OCI-LY1 (cell line): ENCODE measurements around the gene KIR2DL3.

Experiments used
- H2AFZ ChIP-seq: fragments of 200-600 bp; sonication (generic), shearing (Covaris generic); 2 replicates; pipeline ENCODE4 v1.6.0; 2014; ENCODE audit warnings: antibody characterized with exemption, mild to moderate bottlenecking, low read length
- H3F3A ChIP-seq: fragments of 200-600 bp; sonication (generic), shearing (Covaris generic); 2 replicates; pipeline ENCODE4 v1.6.0; 2014; ENCODE audit warnings: mild to moderate bottlenecking, antibody characterized with exemption, low read length, moderate library complexity; ENCODE audit not compliant: insufficient read depth
- H3K27ac ChIP-seq: fragments of 200-600 bp; sonication (generic); 2 replicates; pipeline ENCODE4 v1.5.1; 2014; ENCODE audit warnings: low read length, mixed run types, mild to moderate bottlenecking, low read depth; ENCODE audit not compliant: poor library complexity, severe bottlenecking
- H3K27me3 ChIP-seq: fragments of 200-600 bp; sonication (generic); 2 replicates; pipeline ENCODE4 v1.6.0; 2014; ENCODE audit warnings: antibody characterized with exemption, mild to moderate bottlenecking, low read length, moderate library complexity; ENCODE audit not compliant: insufficient read depth
- H3K36me3 ChIP-seq: fragments of 200-600 bp; sonication (generic); 2 replicates; pipeline ENCODE4 v1.6.1; 2014; ENCODE audit warnings: mild to moderate bottlenecking, antibody characterized with exemption, low read length, moderate library complexity, mixed read lengths; ENCODE audit not compliant: insufficient read depth
- H3K4me1 ChIP-seq: fragments of 200-600 bp; sonication (generic); 2 replicates; pipeline ENCODE4 v1.5.1; 2014; ENCODE audit warnings: mild to moderate bottlenecking, low read length, moderate library complexity; ENCODE audit not compliant: insufficient read depth, severe bottlenecking
- H3K4me2 ChIP-seq: fragments of 200-600 bp; sonication (generic), shearing (Covaris generic); 2 replicates; pipeline ENCODE4 v1.6.1; 2014; ENCODE audit warnings: low read length
- H3K4me3 ChIP-seq: fragments of 200-600 bp; sonication (generic); 2 replicates; pipeline ENCODE4 v1.5.1; 2014; ENCODE audit warnings: low read length, low read depth, mild to moderate bottlenecking, mixed read lengths; ENCODE audit not compliant: poor library complexity, severe bottlenecking
- H3K79me2 ChIP-seq: fragments of 200-600 bp; shearing (Covaris generic); 2 replicates; pipeline ENCODE4 v1.6.1; 2016; ENCODE audit warnings: mixed run types, low read length, mixed read lengths; ENCODE audit not compliant: insufficient read depth
- H3K9ac ChIP-seq: fragments of 200-600 bp; sonication (generic), shearing (Covaris generic); 2 replicates; pipeline ENCODE4 v1.6.1; 2014; ENCODE audit warnings: mild to moderate bottlenecking, low read length, mixed read lengths
- H3K9me2 ChIP-seq: fragments of 200-600 bp; sonication (generic), shearing (Covaris generic); 2 replicates; pipeline ENCODE4 v1.6.1; 2014; ENCODE audit warnings: low read depth, mild to moderate bottlenecking, low read length, mixed read lengths
- H3K9me3 ChIP-seq: fragments of 200-600 bp; shearing (Covaris generic); 2 replicates; pipeline ENCODE4 v1.6.1; 2014; ENCODE audit warnings: low read length, mixed read lengths
- H4K20me1 ChIP-seq: fragments of 200-600 bp; sonication (generic), shearing (Covaris generic); 2 replicates; pipeline ENCODE4 v1.6.0; 2016; ENCODE audit warnings: mild to moderate bottlenecking, low read length; ENCODE audit not compliant: insufficient read depth
- CTCF ChIP-seq: fragments of 200-600 bp; sonication (generic), shearing (Covaris generic); IDR thresholded peaks from 2 replicates; pipeline ENCODE4 v1.5.1; 2017; ENCODE audit warnings: mild to moderate bottlenecking, antibody characterized with exemption, low read length, moderate library complexity, mixed read lengths
- EZH2 ChIP-seq: fragments of 200-600 bp; sonication (generic), shearing (Covaris generic); IDR thresholded peaks from 2 replicates; pipeline ENCODE4 v1.8.0; 2017; ENCODE audit warnings: borderline replicate concordance, mixed run types, mild to moderate bottlenecking, antibody characterized with exemption, low read length, moderate library complexity, mixed read lengths

The KIR2DL3 gene

GRCh38 chr19:54727562-54727961 lies 10.8 kb upstream of the KIR2DL3 start:
- Histone ChIP-seq H2AFZ (no peak overlapping the region), H3K27me3 (no peaks in the 10 kb centered on the region; the same call in 1 of the 2 replicates)

GRCh38 chr19:54728167-54728566 lies 10.1 kb upstream of the KIR2DL3 start:
- H3F3A ChIP-seq, result no peaks in the 10 kb centered on the region
- H3K36me3 ChIP-seq, result no peaks in the 10 kb centered on the region
- H3K9me2 ChIP-seq, result no peaks in the 10 kb centered on the region
- H3K79me2 ChIP-seq, result no peaks in the 10 kb centered on the region
- no peaks in the 10 kb centered on the region; the same call in 1 of the 2 replicates for H3K27me3 ChIP-seq
- no peak overlapping the region for H2AFZ ChIP-seq
- H3K4me1 ChIP-seq, result no peaks in the 10 kb centered on the region
- no peak overlapping the region for H3K4me2 ChIP-seq
- no peak overlapping the region for H3K27ac ChIP-seq
- no peak overlapping the region for H3K4me3 ChIP-seq
- H4K20me1 ChIP-seq, result no peaks in the 10 kb centered on the region
- no peaks in the 10 kb centered on the region for H3K9me3 ChIP-seq
- no peak overlapping the region for H3K9ac ChIP-seq
- no peak for TF ChIP-seq CTCF
- no peak for TF ChIP-seq EZH2

More at GRCh38 chr19:54727562-54727961, 10.8 kb upstream of the KIR2DL3 start:
- Histone ChIP-seq H3K9me3 (no peaks in the 10 kb centered on the region), H3K36me3 (no peaks in the 10 kb centered on the region), H3K9ac (no peak overlapping the region), H3K79me2 (no peaks in the 10 kb centered on the region), H3F3A (no peaks in the 10 kb centered on the region), H3K9me2 (no peaks in the 10 kb centered on the region), H4K20me1 (no peaks in the 10 kb centered on the region), H3K4me3 (no peak overlapping the region), H3K4me2 (no peak overlapping the region), H3K27ac (no peak overlapping the region), H3K4me1 (no peaks in the 10 kb centered on the region)
- TF ChIP-seq EZH2 (no peak), CTCF (no peak)

GRCh38 chr19:54729416-54730188 lies 8.7 kb upstream of the KIR2DL3 start:
- Histone ChIP-seq H3K9me3 (no peaks in the 10 kb centered on the region), H3K27ac (no peak overlapping the region), H3F3A (no peaks in the 10 kb centered on the region), H3K27me3 (no peaks in the 10 kb centered on the region; the same call in 1 of the 2 replicates), H3K9me2 (no peaks in the 10 kb centered on the region), H2AFZ (no peak overlapping the region), H3K4me3 (no peak overlapping the region), H3K4me2 (no peak overlapping the region), H3K36me3 (no peaks in the 10 kb centered on the region), H3K4me1 (no peaks in the 10 kb centered on the region), H3K79me2 (no peaks in the 10 kb centered on the region), H3K9ac (no peak overlapping the region), H4K20me1 (no peaks in the 10 kb centered on the region)
- no peak for TF ChIP-seq CTCF
- TF ChIP-seq EZH2, result no peak
